ENCODE results near the gene RPUSD2. TPM values are rescaled to one million over a fixed set of nuclear protein-coding genes. Genes with fewer than 3 reads are reported as not detected.

The RPUSD2 gene, protein sequence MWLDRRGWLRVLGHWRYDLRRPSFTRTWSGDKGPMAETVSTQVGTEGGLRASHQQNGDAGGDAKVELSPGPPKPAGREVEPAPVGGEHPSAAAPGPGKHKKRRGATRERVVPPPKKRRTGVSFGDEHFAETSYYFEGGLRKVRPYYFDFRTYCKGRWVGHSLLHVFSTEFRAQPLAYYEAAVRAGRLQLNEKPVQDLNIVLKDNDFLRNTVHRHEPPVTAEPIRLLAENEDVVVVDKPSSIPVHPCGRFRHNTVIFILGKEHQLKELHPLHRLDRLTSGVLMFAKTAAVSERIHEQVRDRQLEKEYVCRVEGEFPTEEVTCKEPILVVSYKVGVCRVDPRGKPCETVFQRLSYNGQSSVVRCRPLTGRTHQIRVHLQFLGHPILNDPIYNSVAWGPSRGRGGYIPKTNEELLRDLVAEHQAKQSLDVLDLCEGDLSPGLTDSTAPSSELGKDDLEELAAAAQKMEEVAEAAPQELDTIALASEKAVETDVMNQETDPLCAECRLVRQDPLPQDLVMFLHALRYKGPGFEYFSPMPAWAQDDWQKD
- total RNA-seq (10 to 100 TPM in 1 of 7 donors, 1 to 10 TPM in 6; 7.1 to 11.0 (median 8.3) TPM), polyA plus RNA-seq (10 to 100 TPM; 11.2 to 12.3 (median 12.2) TPM)
- long read RNA-seq, donor 1, partial matches to known transcripts, result 0 of 4 reads
- long read RNA-seq, donor 1, other reads (novel, unspliced or antisense), result 0 of 4 reads
- long read RNA-seq, donor 2, partial matches to known transcripts, result 0 of 1 reads
- long read RNA-seq, donor 2, other reads (novel, unspliced or antisense), result 0 of 1 reads

DNA sequence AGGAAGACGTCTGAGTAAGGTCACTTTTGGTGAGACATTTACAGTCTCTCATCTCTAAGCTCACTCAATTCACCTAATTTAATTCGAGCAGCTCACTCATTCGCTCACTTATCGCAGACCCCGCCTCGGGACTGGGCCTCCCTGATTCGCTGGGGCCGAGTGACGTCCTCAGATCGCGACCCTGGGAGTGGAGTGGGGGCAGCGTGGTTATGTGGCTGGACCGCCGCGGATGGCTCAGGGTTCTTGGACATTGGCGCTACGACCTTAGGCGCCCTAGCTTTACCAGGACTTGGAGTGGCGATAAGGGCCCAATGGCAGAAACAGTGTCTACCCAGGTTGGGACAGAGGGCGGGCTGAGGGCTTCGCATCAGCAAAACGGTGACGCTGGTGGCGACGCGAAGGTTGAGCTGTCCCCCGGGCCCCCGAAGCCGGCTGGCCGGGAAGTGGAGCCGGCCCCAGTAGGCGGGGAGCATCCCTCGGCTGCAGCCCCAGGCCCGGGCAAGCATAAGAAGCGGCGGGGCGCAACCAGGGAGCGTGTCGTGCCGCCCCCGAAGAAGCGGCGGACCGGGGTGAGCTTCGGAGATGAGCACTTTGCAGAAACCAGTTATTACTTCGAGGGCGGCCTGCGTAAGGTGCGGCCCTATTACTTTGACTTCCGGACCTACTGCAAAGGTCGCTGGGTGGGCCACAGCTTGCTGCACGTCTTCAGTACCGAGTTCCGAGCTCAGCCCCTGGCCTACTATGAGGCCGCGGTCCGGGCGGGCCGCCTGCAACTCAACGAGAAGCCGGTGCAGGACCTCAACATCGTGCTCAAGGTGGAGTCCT lies at the start of gene RPUSD2:
Gene RPUSD2, plus strand, starts transcription at position 171 of the 825 bp plus-strand sequence. Its CDS starts 39 bp downstream, at position 210.
- H3K27me3 ChIP-seq (replicated peaks in 1 of 7), result no peaks in the 10 kb centered on the region
- WGBS, 5 donors, result 0% methylated on average over 34 to 62 of the region's 62 CpGs
- intact Hi-C loops (cut with DNase I; ENCODE audit: low total_unique reads), result no loop called here
- H3K4me1 ChIP-seq, result peaks cover 22 to 45% (median 31%) of the 10 kb centered on the region in 6 donors
- H3K36me3 ChIP-seq, result peaks cover 0 to 31% (median 22%) of the 10 kb centered on the region in 6 donors
- TF ChIP-seq, protein P1, sequence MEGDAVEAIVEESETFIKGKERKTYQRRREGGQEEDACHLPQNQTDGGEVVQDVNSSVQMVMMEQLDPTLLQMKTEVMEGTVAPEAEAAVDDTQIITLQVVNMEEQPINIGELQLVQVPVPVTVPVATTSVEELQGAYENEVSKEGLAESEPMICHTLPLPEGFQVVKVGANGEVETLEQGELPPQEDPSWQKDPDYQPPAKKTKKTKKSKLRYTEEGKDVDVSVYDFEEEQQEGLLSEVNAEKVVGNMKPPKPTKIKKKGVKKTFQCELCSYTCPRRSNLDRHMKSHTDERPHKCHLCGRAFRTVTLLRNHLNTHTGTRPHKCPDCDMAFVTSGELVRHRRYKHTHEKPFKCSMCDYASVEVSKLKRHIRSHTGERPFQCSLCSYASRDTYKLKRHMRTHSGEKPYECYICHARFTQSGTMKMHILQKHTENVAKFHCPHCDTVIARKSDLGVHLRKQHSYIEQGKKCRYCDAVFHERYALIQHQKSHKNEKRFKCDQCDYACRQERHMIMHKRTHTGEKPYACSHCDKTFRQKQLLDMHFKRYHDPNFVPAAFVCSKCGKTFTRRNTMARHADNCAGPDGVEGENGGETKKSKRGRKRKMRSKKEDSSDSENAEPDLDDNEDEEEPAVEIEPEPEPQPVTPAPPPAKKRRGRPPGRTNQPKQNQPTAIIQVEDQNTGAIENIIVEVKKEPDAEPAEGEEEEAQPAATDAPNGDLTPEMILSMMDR (IDR thresholded peaks at IDR 0.05 in 8 of 11, conservative IDR thresholded peaks at IDR 0.05 in 3 of 11), result no peak
- TF ChIP-seq POLR2A (IDR thresholded peaks at IDR 0.05) (peak in 2 of 3 donors; percentile 50 to 51), POLR2AphosphoS5 (IDR thresholded peaks at IDR 0.05) (peak; percentile 97 to 98 (median 97))
- peak; percentile 97 for DNase-seq
- H3K4me3 ChIP-seq, result peak within 1 kb of the TSS; percentile 86 to 100 (median 96)
- H3K27ac ChIP-seq, result peak within 1 kb of the TSS; percentile 77 to 92 (median 88)
- H3K9me3 ChIP-seq, result no peaks in the 10 kb centered on the region

DNA sequence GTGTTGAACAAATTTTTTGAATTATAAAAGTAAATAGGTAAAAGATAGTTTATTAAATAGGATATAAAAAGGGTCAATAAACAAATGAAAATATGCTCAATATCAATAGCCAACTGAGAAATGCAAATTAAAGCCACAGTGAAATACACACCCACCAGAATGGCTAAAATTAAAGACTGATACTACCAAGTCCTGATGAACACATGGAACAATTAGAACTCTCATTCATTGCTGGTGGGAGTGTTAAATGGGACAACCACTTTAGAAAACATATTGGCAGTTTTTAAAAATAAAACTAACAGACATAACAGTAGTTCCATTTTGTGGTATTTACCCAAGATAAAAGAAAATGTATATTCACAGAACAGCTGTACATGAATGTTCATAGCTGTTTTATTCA lies 45.5 kb upstream of the RPUSD2 start:
- intact Hi-C loops (cut with DNase I; ENCODE audit: low total_unique reads), result no loop called here
- Histone ChIP-seq H3K27me3 (replicated peaks in 1 of 7) (no peaks in the 10 kb centered on the region), H3K27ac (no peak overlapping the region), H3K4me3 (no peak overlapping the region), H3K9me3 (no peaks in the 10 kb centered on the region), H3K4me1 (peaks cover 0 to 10% (median 5%) of the 10 kb centered on the region in 6 donors), H3K36me3 (no peaks in the 10 kb centered on the region)
- DNase-seq, result no peak
- TF ChIP-seq POLR2AphosphoS5 (IDR thresholded peaks at IDR 0.05), result no peak
- TF ChIP-seq, protein P1 (IDR thresholded peaks at IDR 0.05 in 8 of 11, conservative IDR thresholded peaks at IDR 0.05 in 3 of 11), result no peak
- TF ChIP-seq POLR2A (IDR thresholded peaks at IDR 0.05), result no peak

DNA sequence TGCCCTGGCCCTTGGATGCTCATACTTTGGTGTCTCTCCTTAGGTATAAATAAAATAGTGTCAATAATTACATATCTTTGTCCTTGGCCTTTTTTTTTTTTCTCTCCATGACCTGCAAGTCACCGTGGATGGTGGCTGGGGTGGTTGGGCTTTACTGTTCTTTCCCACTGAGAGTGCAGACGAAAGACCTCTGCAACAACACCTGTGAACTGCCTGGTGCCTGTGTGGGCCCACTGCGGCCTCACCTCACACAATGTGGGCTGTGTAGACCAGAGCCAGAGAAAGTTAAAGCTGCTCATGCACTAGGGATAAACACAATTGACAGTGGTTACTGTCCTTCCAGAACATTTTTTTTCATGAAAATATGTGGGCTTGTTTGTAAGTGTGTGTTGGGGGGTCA lies 43.2 kb upstream of the RPUSD2 start:
- Histone ChIP-seq H3K4me3 (no peak overlapping the region), H3K27ac (no peak overlapping the region), H3K36me3 (no peaks in the 10 kb centered on the region), H3K9me3 (no peaks in the 10 kb centered on the region), H3K4me1 (no peaks in the 10 kb centered on the region), H3K27me3 (replicated peaks in 1 of 7) (no peaks in the 10 kb centered on the region)
- TF ChIP-seq POLR2A (IDR thresholded peaks at IDR 0.05) (no peak), POLR2AphosphoS5 (IDR thresholded peaks at IDR 0.05) (no peak)
- TF ChIP-seq, protein P1 (IDR thresholded peaks at IDR 0.05 in 8 of 11, conservative IDR thresholded peaks at IDR 0.05 in 3 of 11), result no peak
- WGBS, 5 donors, result 86 to 90% (median 90%) methylated on average over 3 of the region's 3 CpGs
- intact Hi-C loops (cut with DNase I; ENCODE audit: low total_unique reads), result no loop called here
- DNase-seq, result no peak
